GM21576 (cell line): ENCODE data around the gene OSBPL8.
"Not testable (repeated sequence)": the region's sequence is repeated elsewhere in the genome, so short reads cannot be mapped to it uniquely, and the experiment has no call there.

ENCODE experiments used
- ATAC-seq: cut with Tn5 transposase; IDR thresholded peaks from one replicate; pipeline ENCODE4 v1.9.1; 2021; ENCODE audit warnings: mild to moderate bottlenecking, moderate library complexity; ENCODE audit not compliant: unreplicated experiment

Gene OSBPL8

GRCh38 chr12:76422543-76423438, 136.8 kb downstream of the OSBPL8 start:
- ATAC-seq = no peak

GRCh38 chr12:76422154-76422542, 137.4 kb downstream of the OSBPL8 start:
- no peak for ATAC-seq

GRCh38 chr12:76421046-76421445, 138.5 kb downstream of the OSBPL8 start:
- ATAC-seq = no peak

GRCh38 chr12:76420222-76420621, 139.3 kb downstream of the OSBPL8 start:
- ATAC-seq = no peak

GRCh38 chr12:76417116-76417515, 142.5 kb downstream of the OSBPL8 start:
- peak; percentile 64 for ATAC-seq

- ATAC-seq = no peak
Measured at GRCh38 chr12:76413121-76413520, 146.4 kb downstream of the OSBPL8 start.

GRCh38 chr12:76410781-76411180, 148.8 kb downstream of the OSBPL8 start:
- no peak for ATAC-seq

- no peak for ATAC-seq
Measured at GRCh38 chr12:76410371-76410770, 149.2 kb downstream of the OSBPL8 start.

GRCh38 chr12:76409074-76409473, 150.5 kb downstream of the OSBPL8 start:
- no peak for ATAC-seq

- ATAC-seq = no peak
Measured at GRCh38 chr12:76407710-76408109, 151.9 kb downstream of the OSBPL8 start.

GRCh38 chr12:76402259-76402658, 157.3 kb downstream of the OSBPL8 start:
- ATAC-seq = no peak

GRCh38 chr12:76400136-76400535, 159.4 kb downstream of the OSBPL8 start:
- no peak for ATAC-seq

GRCh38 chr12:76399040-76399439, 160.5 kb downstream of the OSBPL8 start:
- no peak for ATAC-seq

GRCh38 chr12:76398106-76398505, 161.5 kb downstream of the OSBPL8 start:
- ATAC-seq = no peak

GRCh38 chr12:76391461-76391860, 168.1 kb downstream of the OSBPL8 start:
- ATAC-seq = no peak

- no peak for ATAC-seq
Measured at GRCh38 chr12:76387614-76388013, 172.0 kb downstream of the OSBPL8 start.

- no peak for ATAC-seq
Measured at GRCh38 chr12:76384560-76384959, 175.0 kb downstream of the OSBPL8 start.

GRCh38 chr12:76383988-76384387, 175.6 kb downstream of the OSBPL8 start:
- ATAC-seq = no peak

GRCh38 chr12:76379261-76379660, 180.3 kb downstream of the OSBPL8 start:
- no peak for ATAC-seq

GRCh38 chr12:76376876-76377275, 182.7 kb downstream of the OSBPL8 start:
- not testable (repeated sequence) for ATAC-seq

- no peak for ATAC-seq
Measured at GRCh38 chr12:76375939-76376338, 183.6 kb downstream of the OSBPL8 start.

GRCh38 chr12:76375470-76375869, 184.1 kb downstream of the OSBPL8 start:
- no peak for ATAC-seq
